Stomach (tissue), 9 donors: ENCODE measurements around the gene P2RY12. TPM values are rescaled to one million over a fixed set of nuclear protein-coding genes. Genes with fewer than 3 reads are reported as not detected.
A peak's percentile ranks its signal among the peaks of the same experiment; 100 is the strongest.

ENCODE experiments used
- DNase-seq, 2 donors: peaks; one replicate each; pipeline versions ENCODE4 v3.0.0 to v3.0.0-alpha.2; 2013 to 2019
- H3K27ac ChIP-seq, 5 donors: fragments of 200-600 bp in 4 of 5; sonication (generic) in 4 of 5; one replicate each; pipeline ENCODE4 v1.5.1; 2013 to 2019; ENCODE audit warnings: mild to moderate bottlenecking in 1 of 5, moderate library complexity in 1 of 5
- H3K27me3 ChIP-seq, 3 donors: fragments of 200-600 bp; sonication (generic); one replicate each; pipeline ENCODE4 v1.5.1; 2017 to 2019; ENCODE audit warnings: mixed run types in 1 of 3
- H3K36me3 ChIP-seq, 4 donors: fragments of 200-600 bp; sonication (generic); 1 replicate in 3 of 4; 2 replicates in 1 of 4; pipeline ENCODE4 v1.5.1; 2016 to 2019
- H3K4me1 ChIP-seq, 4 donors: fragments of 200-600 bp; sonication (generic); one replicate each; pipeline ENCODE4 v1.5.1; 2016 to 2019
- H3K4me3 ChIP-seq, 4 donors: fragments of 200-600 bp; sonication (generic) in 3 of 4; one replicate each; pipeline ENCODE4 v1.5.1; 2016 to 2019; ENCODE audit warnings: mild to moderate bottlenecking in 1 of 4
- H3K9me3 ChIP-seq, 4 donors: fragments of 200-600 bp; sonication (generic); one replicate each; pipeline ENCODE4 v1.5.1; 2016 to 2019
- CTCF ChIP-seq, 7 experiments: fragments of 450-650 bp in 4 of 7; fragments of 200-600 bp in 3 of 7; sonication (generic) in 3 of 7; IDR thresholded peaks; one replicate each; pipeline ENCODE4 v1.5.1; 2016 to 2019; ENCODE audit warnings: antibody characterized with exemption in 7 of 7, control low read depth in 2 of 7, mild to moderate bottlenecking in 1 of 7
- EP300 ChIP-seq: sonication (generic); formaldehyde crosslinking; IDR thresholded peaks from one replicate; pipeline ENCODE4 v1.6.1; 2017; ENCODE audit warnings: antibody characterized with exemption
- POLR2A ChIP-seq, 4 donors: fragments of 450-650 bp; IDR thresholded peaks; one replicate each; pipeline ENCODE4 v1.6.1; 2016; ENCODE audit warnings: antibody characterized with exemption in 4 of 4, control low read depth in 2 of 4, mild to moderate bottlenecking in 1 of 4, moderate library complexity in 1 of 4
- POLR2AphosphoS5 ChIP-seq, 3 donors: sonication (generic); formaldehyde crosslinking; IDR thresholded peaks; one replicate each; pipeline ENCODE4 v1.6.1; 2016; ENCODE audit warnings: antibody characterized with exemption in 3 of 3
- WGBS, 5 donors: extraction: QIAGEN DNeasy Blood & Tissue Kit in 3 of 5; methylation state at CpG; one replicate each; pipeline versions ENCODE4 v1.1.5 to v1.1.7; 2013 to 2018; 5-methylcytosine and 5-hydroxymethylcytosine counted together
- intact Hi-C: fragments of 100-400 bp; cut with DNase I; formaldehyde crosslinking; loops from one replicate; pipeline ENCODE4 v1.15.1; 2023; ENCODE audit warnings: low total_unique reads
- polyA plus RNA-seq, 3 donors: library from polyadenylated mRNA; stranded (reverse); fragments of 200-250 nt; gene quantifications; one replicate each; pipeline ENCODE4 v1.2.3, GENCODE V29; 2013
- total RNA-seq, 5 donors: library from RNA; depleted of rRNA; stranded (reverse); fragments of >200 nt; gene quantifications; one replicate each; pipeline versions ENCODE4 v1.1.0 to v1.2.3, GENCODE V29; 2014 to 2016
- donor health status: healthy with polysubstance abuse.
- donor health status: Bipolar disorder and iron deficiency.
- donor health status: healthy.

Gene P2RY12
- total and polyA plus RNA-seq, 8 donors, result 0.40 to 4.8 (median 0.46) TPM; not detected in 3

- TF ChIP-seq POLR2AphosphoS5 (IDR thresholded peaks at IDR 0.05), result no peak
- 32 to 55% (median 48%) methylated on average over 2 of the region's 2 CpGs for WGBS, 5 donors
- intact Hi-C loops, result no loop called here
These were observed 52.9 kb downstream of the P2RY12 start for GRCh38 chr3:151331696-151332095.

GRCh38 chr3:151330899-151331298, 53.7 kb downstream of the P2RY12 start:
- intact Hi-C loops, result no loop called here
- peak in 1 of 2 donors; percentile 8 for DNase-seq
- Histone ChIP-seq H3K4me1 (peaks cover 0 to 17% (median 0%) of the 10 kb centered on the region in 4 donors), H3K36me3 (no peaks in the 10 kb centered on the region), H3K27me3 (no peaks in the 10 kb centered on the region), H3K27ac (peak overlapping the region in 1 of 5 donors; percentile 63), H3K9me3 (no peaks in the 10 kb centered on the region), H3K4me3 (no peak overlapping the region)
- TF ChIP-seq POLR2AphosphoS5 (IDR thresholded peaks at IDR 0.05) (no peak), POLR2A (IDR thresholded peaks at IDR 0.05) (no peak), EP300 (no peak), CTCF (IDR thresholded peaks at IDR 0.05) (no peak)

More at GRCh38 chr3:151331696-151332095, 52.9 kb downstream of the P2RY12 start:
- no peak for DNase-seq
- H3K27me3 ChIP-seq, result no peaks in the 10 kb centered on the region
- peaks cover 0 to 17% (median 0%) of the 10 kb centered on the region in 4 donors for H3K4me1 ChIP-seq
- no peak overlapping the region for H3K4me3 ChIP-seq
- no peaks in the 10 kb centered on the region for H3K9me3 ChIP-seq
- H3K27ac ChIP-seq, result peak overlapping the region in 1 of 5 donors; percentile 52
- no peaks in the 10 kb centered on the region for H3K36me3 ChIP-seq

GRCh38 chr3:151330379-151330778, 54.2 kb downstream of the P2RY12 start:
- DNase-seq, result no peak
- H3K36me3 ChIP-seq, result no peaks in the 10 kb centered on the region
- intact Hi-C loops, result no loop called here
- WGBS, 5 donors, result 62 to 80% (median 76%) methylated on average over 4 of the region's 4 CpGs
- H3K9me3 ChIP-seq, result no peaks in the 10 kb centered on the region
- H3K27ac ChIP-seq, result peak overlapping the region in 1 of 5 donors; percentile 63
- H3K4me1 ChIP-seq, result peaks cover 0 to 17% (median 0%) of the 10 kb centered on the region in 4 donors
- TF ChIP-seq CTCF (IDR thresholded peaks at IDR 0.05), result no peak
- TF ChIP-seq POLR2A (IDR thresholded peaks at IDR 0.05), result no peak
- H3K27me3 ChIP-seq, result no peaks in the 10 kb centered on the region
- H3K4me3 ChIP-seq, result no peak overlapping the region

- DNase-seq, result no peak
- WGBS, 5 donors, result 82 to 95% (median 86%) methylated on average over 1 of the region's 1 CpG
- intact Hi-C loops, result no loop called here
- H3K4me1 ChIP-seq, result peaks cover 0 to 17% (median 0%) of the 10 kb centered on the region in 4 donors
- no peaks in the 10 kb centered on the region for H3K36me3 ChIP-seq
- TF ChIP-seq CTCF (IDR thresholded peaks at IDR 0.05) (no peak), POLR2AphosphoS5 (IDR thresholded peaks at IDR 0.05) (peak in 1 of 3 donors; percentile 16)
- peak within 1 kb of the TSS in 2 of 4 donors; percentile 21 to 30 for H3K4me3 ChIP-seq
- H3K27me3 ChIP-seq, result no peaks in the 10 kb centered on the region
- no peaks in the 10 kb centered on the region for H3K9me3 ChIP-seq
- peak within 1 kb of the TSS in 2 of 5 donors; percentile 29 to 63 for H3K27ac ChIP-seq
These were observed 55.2 kb downstream of the P2RY12 start, which contains the start of gene P2RY13 for GRCh38 chr3:151329363-151329762. P2RY13 (minus strand) TSS chr3:151329549; CDS start chr3:151329528, 21 bp downstream.

- peak in 1 of 2 donors; percentile 9 for DNase-seq
- intact Hi-C loops, result no loop called here
- H3K36me3 ChIP-seq, result no peaks in the 10 kb centered on the region
- 49 to 61% (median 59%) methylated on average over 10 of the region's 10 CpGs for WGBS, 5 donors
- H3K9me3 ChIP-seq, result no peaks in the 10 kb centered on the region
- H3K27ac ChIP-seq, result peak overlapping the region in 2 of 5 donors; percentile 29 to 63
- no peak for TF ChIP-seq POLR2A (IDR thresholded peaks at IDR 0.05)
- no peak for TF ChIP-seq POLR2AphosphoS5 (IDR thresholded peaks at IDR 0.05)
- TF ChIP-seq EP300, result no peak
- TF ChIP-seq CTCF (IDR thresholded peaks at IDR 0.05), result no peak
- H3K27me3 ChIP-seq, result no peaks in the 10 kb centered on the region
- H3K4me3 ChIP-seq, result peak overlapping the region in 2 of 4 donors; percentile 21 to 30
- peaks cover 0 to 17% (median 0%) of the 10 kb centered on the region in 4 donors for H3K4me1 ChIP-seq
These were observed 56.1 kb downstream of the P2RY12 start for GRCh38 chr3:151328298-151328995.
